GM12878 (cell line): Measurements from ENCODE around the gene OS9. TPM values are rescaled to one million over a fixed set of nuclear protein-coding genes. Genes with fewer than 3 reads are reported as not detected.

Experiments used
- ATAC-seq: fragments of 200-7000 bp; cut with Tn5 transposase; 3 replicates; pipeline ENCODE4 v1.9.1; 2020; ENCODE audit warnings: mild to moderate bottlenecking, moderate library complexity
- BruUV-seq: library from RNA; stranded (reverse); fragments of 400-500 nt; replicated peaks from 2 replicates; lab custom pipeline; 2021; lab: Mats Ljungman, UMichigan
- CTCF ChIA-PET: fragments of 300-600 bp; sonication (Branson Sonifier 250); formaldehyde crosslinking; extraction: SDS; loops from one replicate; lab custom pipeline; 2021; ENCODE audit warnings: inconsistent platforms; lab: Yijun Ruan, JAX
- POLR2A ChIA-PET: fragments of 350-600 bp; formaldehyde crosslinking; extraction: SDS; loops from one replicate; lab custom pipeline; 2021; ENCODE audit warnings: inconsistent platforms; lab: Charles Lee
- RAD21 ChIA-PET: fragments of 300-600 bp; sonication (Branson Sonifier 250); formaldehyde crosslinking; loops from one replicate; lab custom pipeline; 2023; ENCODE audit warnings: antibody characterized with exemption; ENCODE audit not compliant: unreplicated experiment; lab: Charles Lee
- SMC1A ChIA-PET: fragments of 300-600 bp; sonication (Branson Sonifier 250); formaldehyde crosslinking; loops from one replicate; lab custom pipeline; 2023; ENCODE audit not compliant: unreplicated experiment, uncharacterized antibody; lab: Charles Lee
- DNase-seq: peaks from one replicate; pipeline ENCODE4 v3.0.0-alpha.2; 2011; ENCODE audit warnings: low read depth, low spot score
- FAIRE-seq: peaks from 3 replicates; lab custom pipeline; 2011; peaks lifted over from hg19 to GRCh38; lab: Jason Lieb, UNC
- H2AFZ ChIP-seq: 2 replicates; pipeline ENCODE4 v1.6.0; 2011; ENCODE audit warnings: low read depth, low read length, control low read depth; ENCODE audit not compliant: control insufficient read depth
- H3K27ac ChIP-seq: 2 replicates; pipeline ENCODE4 v1.5.1; 2011; ENCODE audit warnings: control low read depth; ENCODE audit not compliant: control insufficient read depth, insufficient read depth
- H3K27me3 ChIP-seq, 2 experiments: replicated peaks in 1 of 2; 2 replicates each; pipeline versions ENCODE4 v1.6.0 to v1.6.1; 2011; ENCODE audit warnings: low read length in 1 of 2; ENCODE audit not compliant: control insufficient read depth in 2 of 2, insufficient read depth in 2 of 2
- H3K36me3 ChIP-seq, 2 experiments: 2 replicates each; pipeline ENCODE4 v1.5.1; 2011; ENCODE audit warnings: low read length in 1 of 2; ENCODE audit not compliant: control insufficient read depth in 2 of 2, insufficient read depth in 2 of 2
- H3K4me1 ChIP-seq: 2 replicates; pipeline ENCODE4 v1.6.1; 2011; ENCODE audit warnings: mild to moderate bottlenecking, low read length, moderate library complexity, mixed read lengths; ENCODE audit not compliant: control insufficient read depth, insufficient read depth
- H3K4me2 ChIP-seq: 2 replicates; pipeline ENCODE4 v1.6.0; 2011; ENCODE audit warnings: control low read depth; ENCODE audit not compliant: control insufficient read depth, insufficient read depth
- H3K4me3 ChIP-seq: fragments of 200-600 bp; sonication (generic); 2 replicates; pipeline ENCODE4 v1.5.1; 2016
- H3K79me2 ChIP-seq: 2 replicates; pipeline ENCODE4 v1.6.0; 2011; ENCODE audit warnings: low read length; ENCODE audit not compliant: control insufficient read depth, insufficient read depth
- H3K9ac ChIP-seq: 2 replicates; pipeline ENCODE4 v1.8.0; 2011; ENCODE audit warnings: low read length, control low read depth, mixed read lengths; ENCODE audit not compliant: control insufficient read depth, insufficient read depth
- H3K9me3 ChIP-seq: replicated peaks from 3 replicates; pipeline ENCODE4 v1.5.1; 2011; ENCODE audit warnings: mild to moderate bottlenecking, low read length; ENCODE audit not compliant: control insufficient read depth, insufficient read depth
- H4K20me1 ChIP-seq: 2 replicates; pipeline ENCODE4 v1.6.0; 2011; ENCODE audit not compliant: control insufficient read depth, insufficient read depth
- BMI1 ChIP-seq: fragments of 450-650 bp; IDR thresholded peaks from 2 replicates; pipeline ENCODE4 v1.6.1; 2016; ENCODE audit warnings: mild to moderate bottlenecking, moderate library complexity, borderline replicate concordance
- DPF2 ChIP-seq: fragments of 450-650 bp; IDR thresholded peaks from 2 replicates; pipeline ENCODE4 v1.6.1; 2017; ENCODE audit warnings: mild to moderate bottlenecking
- FOS ChIP-seq: IDR thresholded peaks from 3 replicates; pipeline ENCODE4 v1.6.1; 2011; ENCODE audit warnings: borderline replicate concordance; ENCODE audit not compliant: insufficient read length; ENCODE audit errors: extremely low read depth
- FOXK2 ChIP-seq: fragments of 450-650 bp; IDR thresholded peaks from 2 replicates; pipeline ENCODE4 v1.6.1; 2017; ENCODE audit warnings: mild to moderate bottlenecking, moderate library complexity
- HDAC2 ChIP-seq: fragments of 200-600 bp; sonication (generic); IDR thresholded peaks from 2 replicates; pipeline ENCODE4 v1.6.1; 2017
- HDAC6 ChIP-seq: fragments of 200-600 bp; sonication (generic); IDR thresholded peaks from one replicate; pipeline ENCODE4 v1.8.0; 2017; ENCODE audit warnings: antibody characterized with exemption; ENCODE audit not compliant: unreplicated experiment
- KAT2A ChIP-seq: conservative IDR thresholded peaks from 2 replicates; pipeline ENCODE4 v1.6.1; 2011; ENCODE audit warnings: low read depth, low read length; ENCODE audit not compliant: control insufficient read depth
- MEF2A ChIP-seq: IDR thresholded peaks from 2 replicates; pipeline ENCODE4 v1.6.1; 2011; ENCODE audit warnings: low read depth, mild to moderate bottlenecking, low read length, moderate library complexity; ENCODE audit not compliant: insufficient read depth
- MTA2 ChIP-seq: fragments of 450-650 bp; IDR thresholded peaks from 2 replicates; pipeline ENCODE4 v1.6.1; 2016; ENCODE audit warnings: low read depth, mild to moderate bottlenecking, moderate library complexity
- NBN ChIP-seq: fragments of 450-650 bp; IDR thresholded peaks from 2 replicates; pipeline ENCODE4 v1.6.1; 2016
- NFXL1 ChIP-seq: fragments of 450-650 bp; IDR thresholded peaks from 2 replicates; pipeline ENCODE4 v1.6.1; 2017; ENCODE audit warnings: antibody characterized with exemption, mild to moderate bottlenecking, borderline replicate concordance
- RFX5 ChIP-seq: IDR thresholded peaks from 2 replicates; pipeline ENCODE4 v1.6.1; 2011; ENCODE audit warnings: low read depth, low read length, improper control_type of control experiment
- SMARCA5 ChIP-seq: fragments of 450-650 bp; IDR thresholded peaks from 2 replicates; pipeline ENCODE4 v1.6.1; 2017; ENCODE audit warnings: mild to moderate bottlenecking
- STAT3 ChIP-seq: IDR thresholded peaks from 2 replicates; pipeline ENCODE4 v1.6.1; 2011; ENCODE audit warnings: low read depth, low read length, improper control_type of control experiment
- TCF3 ChIP-seq: IDR thresholded peaks from 2 replicates; pipeline ENCODE4 v1.6.1; 2012; ENCODE audit warnings: low read depth, mild to moderate bottlenecking, low read length, borderline replicate concordance; ENCODE audit not compliant: insufficient read depth
- USF1 ChIP-seq: IDR thresholded peaks from 2 replicates; pipeline ENCODE4 v1.6.1; 2011; ENCODE audit warnings: borderline replicate concordance, low read depth, mild to moderate bottlenecking, moderate library complexity, mixed read lengths, low read length; ENCODE audit not compliant: insufficient read depth; ENCODE audit errors: extremely low read length
- ZBTB4 ChIP-seq: fragments of 450-650 bp; formaldehyde crosslinking; IDR thresholded peaks from 2 replicates; pipeline ENCODE4 v1.4.0; 2022; ENCODE audit warnings: mild to moderate bottlenecking, moderate library complexity
- WGBS: methylation state at CpG from one replicate; pipeline ENCODE4 v1.1.6; 2016; ENCODE audit warnings: low lambda C conversion rate; ENCODE audit not compliant: insufficient replicate concordance, insufficient coverage; ENCODE audit errors: missing lambda C conversion rate; 5-methylcytosine and 5-hydroxymethylcytosine counted together
- in situ Hi-C: fragments of 300-500 bp; cut with MboI; formaldehyde crosslinking; loops from 9 replicates; pipeline ENCODE4 v1.14.3; 2018; ENCODE audit warnings: mixed read lengths
- intact Hi-C: fragments of 100-400 bp; cut with micrococcal nuclease; formaldehyde crosslinking; loops from one replicate; pipeline ENCODE4 v1.14.2; 2022; ENCODE audit not compliant: unreplicated experiment
- polyA plus RNA-seq, 11 experiments: library from polyadenylated mRNA; depleted of rRNA in 4 of 11; unstranded in 6 of 11; stranded (reverse) in 5 of 11; fragments of >200 nt; fragmentation: Nextera tagmentation in 4 of 11; fragmentation: Illumina TruSeq in 1 of 11; extraction: Ambion mirVana in 4 of 11; extraction: Trizol in 1 of 11; gene quantifications; 1 replicate in 1 of 11; 2 replicates in 10 of 11; pipeline versions ENCODE4 v1.2.1 to v1.2.3, GENCODE V29; 2011 to 2016; ENCODE audit warnings: inconsistent platforms in 2 of 11, missing spikeins in 2 of 11, low read depth in 1 of 11
- total RNA-seq, 4 experiments: library from RNA; depleted of rRNA in 3 of 4; stranded (reverse); fragments of >200 nt in 3 of 4; fragmentation: Illumina TruSeq in 1 of 4; extraction: Trizol in 1 of 4; gene quantifications; 2 replicates each; pipeline versions ENCODE4 v1.2.1 to v1.2.3, GENCODE V29; 2013 to 2021
- TF ChIP-seq, protein P1 (sequence below): fragments of 450-650 bp; IDR thresholded peaks from 2 replicates; pipeline ENCODE4 v1.6.1; 2017; ENCODE audit warnings: mild to moderate bottlenecking, moderate library complexity

Gene OS9
- total and polyA plus RNA-seq, 10 of the 15 experiments (the other 5 are each of a cell fraction or from before 2014, with no cell fraction given) = 5.2 to 106 (median 79.1) TPM

- FAIRE-seq (no peak), DNase-seq (no peak), ATAC-seq (no peak)
- no peak overlapping the region for H3K4me3 ChIP-seq
- ChIA-PET RAD21 (no interaction called here), CTCF (no interaction called here), SMC1A (no interaction called here), POLR2A (interaction anchor here (0.6 kb wide), 1 partner anchor 12 kb away, joined by 3 read pairs; no protein-coding TSS in a partner anchor)
- H3K79me2 ChIP-seq = no peaks in the 10 kb centered on the region
- no peak overlapping the region for H2AFZ ChIP-seq
- no peaks in the 10 kb centered on the region for H3K9me3 ChIP-seq
- WGBS = 98% methylated on average over 6 of the region's 6 CpGs
- TF ChIP-seq SMARCA5 = no peak
- TF ChIP-seq FOXK2 = no peak
- no peak for TF ChIP-seq RFX5
- TF ChIP-seq HDAC2 = no peak
- TF ChIP-seq HDAC6 = no peak
- TF ChIP-seq NFXL1 = no peak
- TF ChIP-seq BMI1 = no peak
- no peak for TF ChIP-seq ZBTB4
- no peak for TF ChIP-seq FOS
- no peak for TF ChIP-seq MEF2A
- TF ChIP-seq STAT3 = no peak
- TF ChIP-seq NBN = no peak
- TF ChIP-seq, protein P1, sequence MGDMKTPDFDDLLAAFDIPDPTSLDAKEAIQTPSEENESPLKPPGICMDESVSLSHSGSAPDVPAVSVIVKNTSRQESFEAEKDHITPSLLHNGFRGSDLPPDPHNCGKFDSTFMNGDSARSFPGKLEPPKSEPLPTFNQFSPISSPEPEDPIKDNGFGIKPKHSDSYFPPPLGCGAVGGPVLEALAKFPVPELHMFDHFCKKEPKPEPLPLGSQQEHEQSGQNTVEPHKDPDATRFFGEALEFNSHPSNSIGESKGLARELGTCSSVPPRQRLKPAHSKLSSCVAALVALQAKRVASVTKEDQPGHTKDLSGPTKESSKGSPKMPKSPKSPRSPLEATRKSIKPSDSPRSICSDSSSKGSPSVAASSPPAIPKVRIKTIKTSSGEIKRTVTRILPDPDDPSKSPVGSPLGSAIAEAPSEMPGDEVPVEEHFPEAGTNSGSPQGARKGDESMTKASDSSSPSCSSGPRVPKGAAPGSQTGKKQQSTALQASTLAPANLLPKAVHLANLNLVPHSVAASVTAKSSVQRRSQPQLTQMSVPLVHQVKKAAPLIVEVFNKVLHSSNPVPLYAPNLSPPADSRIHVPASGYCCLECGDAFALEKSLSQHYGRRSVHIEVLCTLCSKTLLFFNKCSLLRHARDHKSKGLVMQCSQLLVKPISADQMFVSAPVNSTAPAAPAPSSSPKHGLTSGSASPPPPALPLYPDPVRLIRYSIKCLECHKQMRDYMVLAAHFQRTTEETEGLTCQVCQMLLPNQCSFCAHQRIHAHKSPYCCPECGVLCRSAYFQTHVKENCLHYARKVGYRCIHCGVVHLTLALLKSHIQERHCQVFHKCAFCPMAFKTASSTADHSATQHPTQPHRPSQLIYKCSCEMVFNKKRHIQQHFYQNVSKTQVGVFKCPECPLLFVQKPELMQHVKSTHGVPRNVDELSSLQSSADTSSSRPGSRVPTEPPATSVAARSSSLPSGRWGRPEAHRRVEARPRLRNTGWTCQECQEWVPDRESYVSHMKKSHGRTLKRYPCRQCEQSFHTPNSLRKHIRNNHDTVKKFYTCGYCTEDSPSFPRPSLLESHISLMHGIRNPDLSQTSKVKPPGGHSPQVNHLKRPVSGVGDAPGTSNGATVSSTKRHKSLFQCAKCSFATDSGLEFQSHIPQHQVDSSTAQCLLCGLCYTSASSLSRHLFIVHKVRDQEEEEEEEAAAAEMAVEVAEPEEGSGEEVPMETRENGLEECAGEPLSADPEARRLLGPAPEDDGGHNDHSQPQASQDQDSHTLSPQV = no peak
- no peak for TF ChIP-seq TCF3
- no peak for TF ChIP-seq KAT2A
- no peak for TF ChIP-seq MTA2
- no peak for TF ChIP-seq USF1
- no peak for TF ChIP-seq DPF2
- H3K4me2 ChIP-seq = no peak overlapping the region
- no peak overlapping the region for H3K9ac ChIP-seq
- no peaks in the 10 kb centered on the region for H3K4me1 ChIP-seq
- intact Hi-C loops (no loop called here), in situ Hi-C loops (no loop called here)
- H4K20me1 ChIP-seq = no peaks in the 10 kb centered on the region
- BruUV-seq = no TSS peak
- no peak overlapping the region for H3K27ac ChIP-seq
- H3K27me3 ChIP-seq = no peaks in the 10 kb centered on the region
- H3K36me3 ChIP-seq = peaks cover 4 to 12% of the 10 kb centered on the region in 2 experiments
These were observed 40.0 kb downstream of the OS9 start for GRCh38 chr12:57733928-57734327.
